Epithelial cell of esophagus (primary cell): ENCODE results near the gene PGLYRP1.

ENCODE experiments used
- DNase-seq: peaks from one replicate; pipeline ENCODE4 v3.0.0; 2010; ENCODE audit warnings: low read depth
- H3K4me3 ChIP-seq: 2 replicates; pipeline ENCODE4 v1.5.1; 2011; ENCODE audit warnings: mild to moderate bottlenecking, low read length, control low read depth
- TF ChIP-seq, protein P1 (sequence below): IDR thresholded peaks from 2 replicates; pipeline ENCODE4 v1.5.1; 2011; ENCODE audit warnings: low read depth, mild to moderate bottlenecking, low read length, control low read depth, inconsistent platforms; ENCODE audit not compliant: insufficient read depth; ENCODE audit errors: missing control alignments

The PGLYRP1 gene

DNA sequence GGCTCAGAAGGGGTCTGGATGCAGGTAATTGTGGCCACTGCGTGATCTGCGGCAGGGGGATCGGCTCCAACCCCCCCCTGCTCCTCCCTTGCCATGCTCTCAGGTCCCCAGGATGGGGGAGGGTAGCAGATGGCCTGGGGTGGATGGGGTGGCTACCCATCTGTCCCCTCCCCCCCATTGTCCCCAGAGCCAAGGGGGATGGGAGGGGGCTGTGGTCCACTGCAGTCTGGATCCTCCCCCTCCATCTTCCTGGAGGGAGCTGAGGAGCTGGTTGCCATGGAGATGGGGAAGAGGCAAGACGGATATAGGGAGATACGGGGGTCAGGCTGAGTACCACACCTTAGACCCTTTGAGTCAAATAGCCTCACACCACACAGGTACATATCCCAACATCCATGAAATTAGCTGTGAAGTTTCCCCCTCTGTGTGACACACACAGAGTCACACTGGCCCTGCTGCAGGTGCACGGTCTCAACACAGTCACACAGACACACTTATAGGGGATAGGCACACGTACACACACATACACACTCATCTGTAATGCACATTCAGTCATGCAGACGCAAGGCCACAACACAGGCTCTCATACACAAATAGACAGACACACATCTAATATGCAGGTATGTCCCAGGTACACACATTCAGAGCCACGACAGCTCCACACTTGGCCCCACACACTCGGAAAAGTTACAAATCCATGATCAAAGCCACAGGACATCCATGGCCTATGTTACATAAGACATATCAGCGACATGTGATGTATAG is 47.4 kb downstream of the PGLYRP1 start:
- TF ChIP-seq, protein P1, sequence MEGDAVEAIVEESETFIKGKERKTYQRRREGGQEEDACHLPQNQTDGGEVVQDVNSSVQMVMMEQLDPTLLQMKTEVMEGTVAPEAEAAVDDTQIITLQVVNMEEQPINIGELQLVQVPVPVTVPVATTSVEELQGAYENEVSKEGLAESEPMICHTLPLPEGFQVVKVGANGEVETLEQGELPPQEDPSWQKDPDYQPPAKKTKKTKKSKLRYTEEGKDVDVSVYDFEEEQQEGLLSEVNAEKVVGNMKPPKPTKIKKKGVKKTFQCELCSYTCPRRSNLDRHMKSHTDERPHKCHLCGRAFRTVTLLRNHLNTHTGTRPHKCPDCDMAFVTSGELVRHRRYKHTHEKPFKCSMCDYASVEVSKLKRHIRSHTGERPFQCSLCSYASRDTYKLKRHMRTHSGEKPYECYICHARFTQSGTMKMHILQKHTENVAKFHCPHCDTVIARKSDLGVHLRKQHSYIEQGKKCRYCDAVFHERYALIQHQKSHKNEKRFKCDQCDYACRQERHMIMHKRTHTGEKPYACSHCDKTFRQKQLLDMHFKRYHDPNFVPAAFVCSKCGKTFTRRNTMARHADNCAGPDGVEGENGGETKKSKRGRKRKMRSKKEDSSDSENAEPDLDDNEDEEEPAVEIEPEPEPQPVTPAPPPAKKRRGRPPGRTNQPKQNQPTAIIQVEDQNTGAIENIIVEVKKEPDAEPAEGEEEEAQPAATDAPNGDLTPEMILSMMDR: no peak
- no peak for DNase-seq
- H3K4me3 ChIP-seq: no peak overlapping the region

DNA sequence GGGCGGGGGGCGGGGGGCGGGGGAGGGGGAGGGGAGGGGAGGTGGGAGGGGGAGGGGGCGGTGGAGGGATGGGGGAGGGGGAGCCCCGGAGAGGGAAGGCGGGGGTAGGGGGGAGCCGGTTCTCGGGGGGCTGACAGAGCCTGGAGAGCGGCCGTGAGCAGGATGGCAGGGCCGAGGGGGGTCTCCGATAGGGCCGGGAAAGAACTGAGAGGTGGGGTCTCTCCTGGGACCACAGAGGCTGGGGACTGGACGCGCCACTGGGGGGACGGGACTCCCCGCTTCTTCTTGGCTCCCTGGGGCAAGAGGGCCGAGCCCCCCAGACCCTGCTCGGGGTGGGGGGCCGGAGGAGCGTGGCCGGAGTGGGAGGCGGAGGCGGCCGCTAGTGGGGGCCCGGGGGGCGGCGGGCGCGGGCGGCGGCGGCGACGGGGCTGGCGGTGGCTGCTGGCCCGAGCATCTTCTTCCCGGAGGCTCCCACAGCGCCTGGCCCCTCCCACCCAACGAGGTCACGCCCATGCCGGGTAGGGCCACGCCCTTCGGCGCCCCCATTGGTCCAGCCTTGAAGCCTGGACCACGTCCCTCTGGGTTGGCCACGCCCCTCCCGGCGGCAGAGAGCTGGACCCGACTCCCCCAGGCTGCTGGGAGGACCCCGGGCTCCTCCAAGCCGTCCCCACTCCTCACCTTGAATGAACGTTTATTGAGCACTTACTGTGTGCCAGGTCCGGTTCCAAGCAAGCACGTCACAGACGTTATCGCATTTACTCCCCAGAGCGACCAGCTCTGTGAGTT is 49.1 kb downstream of the PGLYRP1 start, which contains the start of gene NOVA2:
TSS of gene NOVA2 (minus strand) at position 313 of the 786 bp plus-strand sequence. CDS start 514 bp downstream, outside the sequence.
- DNase-seq: peak; percentile 47
- TF ChIP-seq, protein P1: no peak
- H3K4me3 ChIP-seq: no peak within 1 kb of the TSS

DNA sequence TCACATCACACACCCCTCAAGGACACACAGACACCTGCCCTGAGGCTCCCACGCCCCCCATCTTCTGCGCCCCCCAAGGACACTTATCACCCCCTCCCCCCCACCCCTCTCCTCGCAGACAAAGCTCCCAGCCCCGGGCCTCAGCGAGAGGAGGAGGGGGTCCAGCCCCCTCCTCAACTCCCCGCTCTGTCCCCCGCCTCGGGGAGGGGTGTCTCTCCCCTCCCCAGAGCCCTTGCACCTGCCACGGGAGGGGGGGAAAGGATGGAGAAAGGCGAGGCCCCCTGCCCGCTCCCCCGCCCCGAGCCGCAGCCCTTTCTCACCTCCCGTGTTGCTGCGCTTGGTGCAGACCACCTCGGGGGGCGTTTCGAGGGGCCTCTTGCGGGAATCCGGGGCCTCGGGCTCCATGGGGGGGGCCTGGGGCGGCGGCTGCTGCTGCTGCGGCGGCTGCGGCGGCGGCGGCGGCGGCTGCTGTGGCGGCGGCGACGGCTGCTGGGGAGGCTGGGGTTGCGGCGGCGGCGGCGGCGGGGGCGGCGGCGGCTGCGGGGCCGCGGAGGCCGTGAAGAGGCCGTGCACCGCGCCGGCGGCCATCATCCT is 49.8 kb downstream of the PGLYRP1 start:
- TF ChIP-seq, protein P1: no peak
- DNase-seq: no peak
- H3K4me3 ChIP-seq: no peak overlapping the region

- DNase-seq: peak; percentile 24
- TF ChIP-seq, protein P1: no peak
Measured at GRCh38 chr19:45972081-45972946, 50.5 kb downstream of the PGLYRP1 start.

DNA sequence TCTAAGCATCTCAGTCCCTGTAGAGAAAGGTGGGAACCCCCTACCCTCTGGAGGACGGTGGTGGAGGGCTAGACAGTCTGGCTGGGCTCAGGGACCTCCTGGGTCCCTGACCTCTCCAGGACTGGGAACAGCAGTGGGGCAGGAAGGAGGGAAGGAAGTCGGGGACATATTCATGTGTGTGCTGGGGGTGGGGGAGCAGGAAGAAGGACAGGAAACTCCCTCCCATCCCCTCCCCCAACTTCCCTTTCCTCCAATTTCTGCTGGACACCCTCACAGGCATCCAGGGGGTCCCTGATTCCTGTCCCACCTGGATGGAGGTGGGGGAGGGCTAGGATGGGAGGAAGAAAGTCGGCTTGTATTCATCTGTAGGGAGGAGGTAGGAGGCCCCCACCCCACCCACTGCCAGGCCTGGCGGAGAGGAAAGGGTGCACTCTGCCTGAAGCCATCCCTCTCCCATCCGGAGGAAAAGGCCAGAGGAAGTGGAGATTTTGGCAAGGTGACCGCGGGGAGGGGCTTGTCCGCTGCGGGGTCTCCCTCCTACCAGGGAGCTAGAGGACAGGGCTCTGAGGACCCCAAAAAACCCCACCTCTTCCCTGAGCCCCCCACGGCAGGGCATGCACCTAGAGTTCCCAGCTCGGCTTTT is 51.5 kb downstream of the PGLYRP1 start:
- H3K4me3 ChIP-seq: no peak overlapping the region

More at GRCh38 chr19:45972081-45972946, 50.5 kb downstream of the PGLYRP1 start:
- H3K4me3 ChIP-seq: no peak overlapping the region

More for the DNA sequence above, 51.5 kb downstream of the PGLYRP1 start:
- TF ChIP-seq, protein P1: no peak
- no peak for DNase-seq
